H54 (cell line): Measurements from ENCODE around the gene MON2.
"Not testable (repeated sequence)": the region's sequence is repeated elsewhere in the genome, so short reads cannot be mapped to it uniquely, and the experiment has no call there.

Experiments
- DNase-seq: peaks from one replicate; pipeline ENCODE4 v3.0.0; 2011; ENCODE audit warnings: low spot score, mixed read lengths; ENCODE audit not compliant: insufficient read length
- FAIRE-seq: peaks from 3 replicates; lab custom pipeline; 2011; peaks lifted over from hg19 to GRCh38; lab: Jason Lieb, UNC
- POLR2A ChIP-seq: IDR thresholded peaks from 2 replicates; pipeline ENCODE4 v1.6.1; 2011; ENCODE audit warnings: low read depth, mild to moderate bottlenecking, low read length

MON2 gene

GRCh38 chr12:62466018-62466593, 520 bp upstream of the MON2 start:
- no peak for TF ChIP-seq POLR2A
- DNase-seq = no peak
- FAIRE-seq = peak; percentile 65

DNA sequence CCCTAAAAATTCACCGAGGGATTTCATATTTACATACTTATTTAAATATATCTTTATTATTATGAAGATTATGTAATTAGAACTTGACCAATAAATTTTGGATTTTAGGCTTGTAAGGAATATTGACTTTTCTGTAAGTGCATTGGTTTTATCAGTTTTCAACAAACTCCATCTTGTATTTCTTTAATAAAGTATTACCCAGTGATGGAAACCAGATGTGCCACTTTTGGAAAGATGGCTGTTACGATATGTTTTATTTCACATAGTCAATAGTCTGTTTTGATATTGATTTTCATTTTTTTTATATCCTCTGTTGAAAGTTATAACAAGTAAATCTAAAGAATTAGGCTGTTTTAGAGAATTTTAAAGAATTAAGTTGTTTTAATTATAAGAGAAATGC, 1.8 kb downstream of the MON2 start:
- no peak for DNase-seq
- FAIRE-seq = no peak
- no peak for TF ChIP-seq POLR2A

DNA sequence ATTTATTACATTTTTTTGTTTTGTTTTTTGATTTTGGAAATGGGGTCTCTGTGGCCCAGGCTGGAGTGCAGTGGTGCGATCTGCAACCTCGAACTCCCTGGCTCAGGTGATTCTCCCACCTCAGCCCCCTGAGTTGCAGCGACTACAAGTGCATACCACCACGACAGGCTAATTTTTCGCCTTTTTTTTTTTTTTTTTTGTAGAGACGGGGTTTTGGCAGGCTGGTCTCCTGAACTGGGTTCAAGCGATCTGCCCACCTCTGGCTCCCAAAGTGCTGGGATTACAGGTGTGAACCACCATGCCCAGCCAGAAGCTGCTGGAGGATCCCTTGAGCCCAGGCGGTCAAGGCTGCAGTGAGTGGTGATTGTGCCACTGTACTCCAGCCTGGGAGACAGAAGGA, 2.3 kb downstream of the MON2 start:
- no peak for FAIRE-seq
- DNase-seq = no peak
- TF ChIP-seq POLR2A = no peak

DNA sequence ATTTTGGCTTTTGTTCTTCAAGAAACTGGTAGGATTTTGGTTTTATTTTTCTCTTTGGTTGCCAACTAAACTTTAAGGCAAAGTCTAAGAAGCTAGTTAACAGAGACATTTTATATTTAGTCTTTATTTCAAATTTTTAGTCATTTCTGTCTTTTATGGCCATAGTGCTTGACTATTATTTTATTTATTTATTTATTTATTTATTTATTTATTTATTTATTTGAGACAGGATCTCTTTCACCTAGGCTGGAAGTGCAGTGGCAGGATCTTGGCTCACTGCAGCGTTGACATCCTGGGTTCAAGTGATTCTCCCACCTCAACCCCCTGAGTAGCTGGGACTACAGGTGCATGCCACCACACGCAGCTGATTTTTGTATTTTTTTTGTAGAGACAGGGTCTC, 3.1 kb downstream of the MON2 start:
- TF ChIP-seq POLR2A = no peak
- DNase-seq (no peak), FAIRE-seq (no peak)

- no peak for TF ChIP-seq POLR2A
- DNase-seq = no peak
- no peak for FAIRE-seq
These were observed 5.1 kb downstream of the MON2 start for GRCh38 chr12:62471734-62472133.

- no peak for TF ChIP-seq POLR2A
- DNase-seq (no peak), FAIRE-seq (no peak)
These were observed 5.8 kb downstream of the MON2 start for GRCh38 chr12:62472472-62472871.

DNA sequence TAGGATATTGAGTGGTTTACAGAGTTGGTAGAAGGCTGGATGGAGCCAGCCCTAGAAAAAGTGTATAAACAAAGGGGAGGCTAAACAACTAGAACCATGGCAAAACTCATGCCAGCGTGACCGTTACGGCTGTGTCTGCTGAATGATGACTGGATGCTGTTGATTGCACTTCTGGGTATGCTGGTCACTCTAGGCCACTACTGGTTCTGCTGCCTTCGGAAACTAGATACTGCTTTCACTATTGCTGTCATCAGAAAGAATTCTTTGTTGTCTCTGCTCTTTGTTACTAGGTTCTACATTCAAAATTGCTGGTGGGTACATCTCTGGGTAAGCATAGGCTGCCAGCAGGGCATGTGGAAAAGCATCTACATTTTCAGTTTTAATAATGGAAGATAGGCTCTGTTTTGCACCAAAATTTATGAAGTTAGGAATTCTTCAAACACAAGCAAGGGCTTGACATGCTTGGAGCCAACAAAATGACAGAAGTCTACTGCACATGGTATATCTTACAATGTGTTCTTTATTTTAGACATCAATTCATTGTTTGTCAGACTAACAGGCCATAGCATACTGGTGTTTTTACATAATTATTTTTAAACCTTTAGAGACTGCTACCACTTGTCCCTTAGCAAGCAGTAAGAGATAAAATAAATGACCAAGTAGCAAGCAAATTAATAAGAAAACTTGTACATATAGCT, 15.4 kb downstream of the MON2 start:
- TF ChIP-seq POLR2A = no peak
- FAIRE-seq (no peak), DNase-seq (no peak)

GRCh38 chr12:62482769-62483168, 16.1 kb downstream of the MON2 start:
- no peak for FAIRE-seq
- no peak for TF ChIP-seq POLR2A

DNA sequence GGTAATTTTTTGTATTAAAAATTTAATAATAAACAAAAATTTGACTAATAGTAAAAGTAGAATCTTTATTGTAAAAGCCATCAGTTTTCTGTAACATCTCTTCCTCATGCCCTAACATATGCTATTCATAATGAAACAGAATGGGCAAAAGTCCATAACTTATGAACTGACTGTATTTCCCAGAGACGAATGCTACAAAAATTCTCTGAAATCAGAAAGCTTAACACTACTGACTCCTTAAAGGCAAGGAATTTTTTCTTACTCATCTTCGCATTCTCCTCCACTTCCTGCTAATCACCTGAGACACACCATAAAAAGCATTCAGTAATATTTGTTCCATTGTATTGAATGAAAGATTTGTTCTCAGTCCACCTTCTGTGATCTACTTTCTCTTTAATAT, 17.6 kb downstream of the MON2 start:
- DNase-seq (no peak), FAIRE-seq (peak; percentile 58)
- TF ChIP-seq POLR2A = no peak

More at GRCh38 chr12:62482769-62483168, 16.1 kb downstream of the MON2 start:
- DNase-seq = no peak

DNA sequence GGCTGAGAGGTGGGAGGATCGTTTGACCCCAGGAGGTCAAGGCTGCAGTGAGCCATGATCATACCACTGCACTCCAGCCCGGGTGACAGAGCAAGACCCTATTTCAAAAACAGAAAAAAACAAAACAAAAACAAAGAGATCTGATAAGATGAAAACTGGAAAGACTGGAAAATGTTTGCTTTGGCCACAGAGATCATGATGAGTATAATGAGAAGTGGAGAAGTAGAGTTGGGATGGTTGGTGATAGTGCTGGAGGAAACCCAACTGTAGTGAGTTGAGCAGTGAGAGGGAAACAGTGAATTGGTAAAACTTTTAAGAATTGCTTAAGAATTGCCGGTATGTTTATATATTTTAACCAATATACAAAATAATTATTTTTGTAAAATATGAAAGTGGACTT, 39.2 kb downstream of the MON2 start:
- FAIRE-seq (no peak), DNase-seq (no peak)
- no peak for TF ChIP-seq POLR2A

GRCh38 chr12:62512901-62513300, 46.3 kb downstream of the MON2 start:
- FAIRE-seq (no peak), DNase-seq (no peak)
- no peak for TF ChIP-seq POLR2A

DNA sequence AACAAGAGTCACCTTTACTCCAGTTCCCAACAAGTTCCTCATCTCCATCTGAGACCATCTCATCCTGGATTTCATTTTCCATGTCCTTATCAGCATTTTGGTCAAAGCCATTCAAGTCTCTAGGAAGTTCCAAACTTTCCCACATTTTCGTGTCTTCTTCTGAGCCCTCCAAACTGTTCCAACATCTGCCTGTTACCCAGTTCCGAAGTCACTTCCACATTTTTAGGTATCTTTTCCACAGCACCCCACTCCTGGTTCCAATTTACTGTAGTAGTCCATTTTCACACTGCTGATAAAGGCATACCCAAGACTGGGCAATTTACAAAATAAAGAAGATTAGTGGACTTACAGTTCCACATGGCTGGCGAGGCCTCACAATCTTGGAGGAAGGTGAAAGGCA, 47.5 kb downstream of the MON2 start:
- DNase-seq, FAIRE-seq: not testable (repeated sequence)

DNA sequence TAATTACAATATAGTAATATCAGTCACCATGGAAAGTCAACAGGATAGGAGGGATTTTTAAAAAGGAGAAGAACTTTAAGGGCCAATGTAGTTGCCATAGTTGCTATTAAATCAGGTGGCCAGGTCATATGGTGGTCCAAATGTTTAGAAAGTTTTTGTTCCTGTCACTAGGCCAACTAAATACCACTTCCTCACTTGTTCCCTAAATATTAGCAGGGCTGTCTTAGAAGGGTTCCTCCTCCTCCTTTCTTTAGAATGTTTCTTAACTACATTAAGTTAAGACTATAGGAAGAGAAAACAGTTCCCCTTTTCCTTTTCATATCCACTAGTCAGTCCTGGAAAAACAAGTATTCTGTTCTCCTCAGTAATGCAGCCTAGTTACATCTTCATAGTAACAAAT, 50.3 kb downstream of the MON2 start:
- DNase-seq (no peak), FAIRE-seq (no peak)
- no peak for TF ChIP-seq POLR2A

- FAIRE-seq = no peak
- no peak for TF ChIP-seq POLR2A
These were observed 51.3 kb downstream of the MON2 start for GRCh38 chr12:62517887-62518286.

DNA sequence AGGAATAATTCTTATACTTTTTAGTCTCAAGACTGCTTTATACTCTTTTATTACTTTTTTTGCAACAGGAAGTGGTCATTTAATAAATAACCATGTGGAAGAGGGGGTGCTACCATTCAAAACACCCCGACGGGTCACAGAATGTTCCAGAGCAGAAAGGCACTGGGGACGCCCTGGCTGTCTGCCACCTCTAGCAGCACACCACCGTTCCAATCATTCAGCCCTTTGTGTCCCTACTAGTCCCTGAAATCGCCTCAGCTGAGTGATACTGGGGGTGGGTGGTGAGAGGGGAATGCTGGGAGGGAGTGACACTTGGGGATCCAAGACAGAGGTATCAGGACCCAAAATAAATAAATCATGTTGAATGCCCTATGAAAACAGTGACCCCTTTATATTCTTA, 52.4 kb downstream of the MON2 start:
- no peak for DNase-seq
- FAIRE-seq = no peak
- TF ChIP-seq POLR2A = no peak

More at GRCh38 chr12:62517887-62518286, 51.3 kb downstream of the MON2 start:
- no peak for DNase-seq
